Activated T-cell treated with anti-CD3 and anti-CD28 coated beads for 1 hour (primary cell): ENCODE results near the gene OR5B12.
"Not testable (repeated sequence)": the region's sequence is repeated elsewhere in the genome, so short reads cannot be mapped to it uniquely, and the experiment has no call there.

Experiments used
- DNase-seq: peaks from one replicate; pipeline ENCODE4 v3.0.0-alpha.2; 2020; ENCODE audit warnings: low read depth

Gene OR5B12

DNA sequence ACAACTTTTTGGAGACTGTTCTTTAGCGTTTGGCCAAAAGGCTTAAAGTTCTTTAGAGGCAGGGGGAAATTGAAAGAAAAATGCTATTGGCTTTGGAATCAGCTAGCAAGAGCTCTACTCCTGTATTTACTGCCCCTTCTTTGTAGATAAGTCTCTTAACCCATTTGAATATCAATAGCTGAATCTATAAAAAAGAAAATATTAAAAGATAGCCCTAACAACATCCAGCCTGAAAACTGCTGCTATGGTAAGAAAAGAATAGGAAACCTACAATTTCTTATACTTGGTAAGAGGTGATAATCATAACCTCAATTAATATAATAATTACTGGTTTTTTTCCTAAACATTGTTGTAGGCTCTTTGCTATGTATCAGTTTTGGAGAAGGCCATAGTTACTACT is at the start of gene OR5B12:
Gene OR5B12 (minus strand): TSS at position 101 of the 400 bp plus-strand sequence. CDS start 2,085 bp downstream, outside the sequence.
- DNase-seq: no peak

DNA sequence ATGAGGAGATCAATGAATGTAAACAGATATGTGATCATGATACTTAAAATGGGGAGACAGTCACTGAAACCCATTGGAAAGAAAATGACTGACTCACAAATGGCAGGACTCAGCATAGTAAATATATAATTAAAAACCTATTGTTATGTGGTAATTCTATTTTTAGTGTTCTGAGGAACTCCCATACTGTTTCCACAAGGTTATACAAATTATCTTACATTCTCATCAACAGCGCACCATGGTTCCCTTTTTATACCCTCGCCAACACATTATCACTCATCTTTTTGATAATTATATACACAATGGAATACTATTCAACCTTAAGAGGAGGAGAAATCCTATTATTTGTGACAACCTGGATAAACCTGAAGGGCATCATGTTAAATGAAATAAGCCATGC is 48.8 kb upstream of the OR5B12 start:
- DNase-seq: no peak

DNA sequence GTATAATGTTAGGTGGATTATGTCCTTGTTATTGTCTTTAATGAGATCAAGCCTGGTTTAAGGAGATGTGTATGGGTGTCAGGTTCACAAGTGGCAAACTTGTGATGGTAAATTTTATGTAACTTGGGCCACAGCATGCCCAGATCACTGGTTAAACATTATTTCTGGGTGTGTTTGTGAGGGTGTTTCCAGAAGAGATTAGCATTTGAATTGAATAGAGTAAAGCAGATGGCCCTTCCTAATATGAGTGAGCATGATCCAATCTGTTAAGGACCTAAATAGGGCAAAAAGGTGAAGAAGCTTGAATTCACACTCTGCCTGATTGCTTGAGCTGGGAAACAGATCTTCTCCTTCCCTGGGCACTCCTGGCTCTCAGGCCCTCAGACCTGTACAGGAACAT is 45.1 kb upstream of the OR5B12 start:
- no peak for DNase-seq

DNA sequence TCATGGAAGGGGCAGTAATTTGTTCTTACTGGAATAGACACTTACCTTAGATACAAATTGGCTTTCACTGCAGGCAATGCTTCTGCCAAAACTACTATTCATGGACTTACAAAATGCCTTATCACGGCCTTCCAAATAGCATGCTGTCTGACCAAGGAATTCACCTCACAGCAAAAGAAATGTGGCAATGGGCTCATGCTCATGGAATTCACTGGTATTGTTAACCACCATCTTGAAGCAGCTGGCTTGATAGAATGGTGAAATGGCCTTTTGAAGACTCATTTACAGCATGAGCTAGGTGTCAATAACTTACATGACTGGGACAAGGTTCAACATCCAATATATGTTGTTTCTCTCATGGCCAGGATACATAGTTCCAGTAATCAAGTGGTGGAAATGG is 43.9 kb upstream of the OR5B12 start:
- DNase-seq: no peak

DNA sequence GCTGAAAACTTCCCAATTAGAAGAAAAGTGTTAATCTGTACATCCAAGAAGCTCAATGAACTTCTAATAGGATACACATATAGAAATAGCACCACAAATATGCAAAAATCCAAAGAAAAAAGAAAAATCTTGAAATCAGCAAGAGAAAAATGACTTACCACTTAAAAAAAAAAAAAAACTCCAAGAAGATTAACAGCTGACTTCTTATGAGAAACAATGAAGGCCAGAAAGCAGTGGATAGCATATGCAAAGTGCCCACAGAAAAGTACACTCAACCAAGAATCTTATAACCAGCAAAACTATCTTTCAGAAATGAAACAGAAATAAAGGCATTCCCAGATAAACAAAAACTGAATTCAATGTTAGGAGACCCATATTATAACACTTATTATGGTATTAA is 29.9 kb upstream of the OR5B12 start:
- no peak for DNase-seq

DNA sequence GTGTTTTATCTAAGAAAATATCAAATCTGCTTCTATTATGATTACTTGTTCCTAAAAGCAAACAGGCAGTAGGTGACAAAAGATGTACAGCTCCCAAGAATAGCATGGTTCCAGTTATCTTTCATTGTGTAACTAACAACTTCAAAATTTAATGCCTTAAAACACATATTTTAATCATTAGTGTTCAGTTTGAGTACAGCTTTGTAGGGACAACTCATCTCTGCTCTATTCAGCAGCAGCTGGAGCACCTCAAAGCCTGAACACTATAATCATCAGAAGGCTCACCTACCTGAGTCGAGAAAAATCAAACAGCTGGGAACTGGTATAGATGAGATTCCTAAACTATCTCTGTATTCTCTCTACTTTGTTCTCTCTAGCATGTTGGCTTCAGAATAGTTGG is 24.3 kb upstream of the OR5B12 start:
- DNase-seq: no peak

DNA sequence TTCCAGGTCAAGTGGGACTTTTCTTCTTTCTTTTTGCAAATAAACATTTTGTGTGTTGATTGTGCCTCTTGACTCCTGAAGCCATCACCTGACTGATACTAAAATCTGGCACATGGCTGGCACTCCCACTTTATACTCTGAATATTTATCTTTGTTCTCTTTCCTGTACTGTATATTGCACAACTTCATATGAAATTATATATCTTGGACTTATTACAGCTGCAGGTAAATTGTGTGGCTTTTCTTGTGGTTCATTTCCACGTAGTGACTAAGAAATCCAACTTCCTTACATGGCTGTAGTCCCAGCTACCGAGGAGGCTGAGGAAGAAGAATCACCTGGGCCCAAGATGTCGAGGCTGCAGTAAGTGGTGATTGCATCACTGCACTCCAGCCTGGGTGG is 23.7 kb upstream of the OR5B12 start:
- DNase-seq: no peak

DNA sequence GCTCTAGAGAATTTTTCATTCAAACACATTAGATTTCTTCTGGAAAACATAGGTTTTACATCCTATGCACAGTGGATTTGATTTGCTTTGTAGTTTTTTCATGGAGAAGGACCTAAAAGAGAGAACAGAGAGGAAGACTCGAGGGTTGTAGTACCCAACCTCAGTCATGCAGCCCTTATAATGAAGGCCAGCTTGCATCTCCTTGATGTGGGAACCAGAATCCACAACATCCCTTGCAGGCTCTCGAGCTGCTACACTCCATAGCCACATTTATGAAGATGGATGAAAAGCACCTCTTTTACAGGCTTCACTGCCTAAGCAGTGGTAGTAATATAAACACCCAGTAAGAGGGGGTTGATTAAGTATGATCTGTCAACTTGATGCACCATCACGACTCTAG is 9.5 kb upstream of the OR5B12 start:
- DNase-seq: no peak

DNA sequence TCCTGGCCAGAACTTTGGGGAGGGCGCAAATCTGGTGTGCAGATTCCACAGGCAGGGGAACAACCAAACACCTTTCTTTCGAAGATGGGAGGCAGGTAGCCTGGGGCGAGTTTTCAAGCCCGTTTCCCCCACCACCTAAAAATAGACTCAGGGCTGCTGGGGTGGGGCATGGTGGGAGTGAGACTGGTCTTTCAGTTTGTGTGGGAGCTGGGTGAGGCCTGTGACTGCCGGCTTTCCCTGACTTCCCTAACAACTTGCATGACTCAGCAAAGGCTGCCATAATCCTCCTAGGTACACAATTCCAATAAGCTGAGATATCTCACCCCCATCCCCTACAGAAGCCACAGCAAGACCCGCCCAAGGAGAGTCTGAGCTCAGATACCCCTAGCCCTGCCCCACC is 4.3 kb upstream of the OR5B12 start:
- DNase-seq: no peak

DNA sequence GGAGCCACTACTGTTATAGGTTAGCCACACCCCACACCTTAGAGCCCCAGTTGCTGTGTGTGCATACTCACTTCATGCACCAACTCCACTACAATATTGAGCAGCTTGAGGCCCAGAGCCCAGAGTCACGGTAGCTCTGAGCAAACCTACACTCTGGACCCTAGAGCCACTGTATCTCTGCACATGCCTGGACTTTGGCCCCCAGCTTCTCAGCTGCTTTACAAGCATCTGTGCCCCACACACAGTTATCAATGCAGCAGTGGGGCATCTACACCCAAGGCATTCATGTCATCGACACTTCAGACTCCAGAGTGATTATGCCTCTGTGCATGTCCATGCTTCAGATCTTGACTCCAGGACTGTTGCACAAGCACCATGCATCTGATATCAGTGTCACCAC is 2.3 kb upstream of the OR5B12 start:
- DNase-seq: no peak

DNA sequence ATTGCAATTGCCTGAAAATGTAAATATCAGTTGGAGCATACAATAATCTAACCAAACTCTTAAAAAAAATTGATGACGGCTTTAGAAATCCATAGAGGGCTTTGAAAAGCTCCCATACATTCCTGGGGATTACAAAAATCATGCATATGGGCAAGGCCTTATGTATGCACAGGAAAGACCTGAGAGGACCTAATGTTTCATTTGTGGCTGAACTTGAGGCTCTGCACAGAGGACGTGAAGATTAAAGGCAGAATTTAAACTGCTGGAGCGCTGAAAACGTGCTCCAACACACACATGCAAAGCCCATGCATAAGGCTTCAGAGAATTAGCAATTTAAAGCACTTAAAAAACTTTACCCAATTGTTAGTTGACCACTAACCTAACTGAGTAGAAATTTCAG is 3.5 kb downstream of the OR5B12 start:
- no peak for DNase-seq

DNA sequence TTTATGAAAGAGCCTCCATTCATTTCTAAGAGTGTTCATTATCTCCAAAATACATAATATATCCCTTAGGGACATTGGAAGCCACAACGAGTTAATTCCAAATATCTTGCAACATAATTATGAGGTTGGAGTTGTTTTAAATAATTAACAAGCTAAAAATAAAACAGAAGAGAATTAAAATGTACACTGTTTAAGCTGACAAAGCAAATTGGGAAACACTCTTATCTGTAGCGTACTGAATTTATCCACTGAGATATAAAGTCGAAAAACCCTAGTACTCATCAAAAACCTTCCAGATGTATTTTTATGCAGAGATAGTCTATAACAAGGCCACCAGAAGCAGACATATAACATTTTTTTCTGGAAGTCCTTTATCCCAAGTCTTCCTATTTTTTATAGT is 7.8 kb downstream of the OR5B12 start:
- DNase-seq: no peak

DNA sequence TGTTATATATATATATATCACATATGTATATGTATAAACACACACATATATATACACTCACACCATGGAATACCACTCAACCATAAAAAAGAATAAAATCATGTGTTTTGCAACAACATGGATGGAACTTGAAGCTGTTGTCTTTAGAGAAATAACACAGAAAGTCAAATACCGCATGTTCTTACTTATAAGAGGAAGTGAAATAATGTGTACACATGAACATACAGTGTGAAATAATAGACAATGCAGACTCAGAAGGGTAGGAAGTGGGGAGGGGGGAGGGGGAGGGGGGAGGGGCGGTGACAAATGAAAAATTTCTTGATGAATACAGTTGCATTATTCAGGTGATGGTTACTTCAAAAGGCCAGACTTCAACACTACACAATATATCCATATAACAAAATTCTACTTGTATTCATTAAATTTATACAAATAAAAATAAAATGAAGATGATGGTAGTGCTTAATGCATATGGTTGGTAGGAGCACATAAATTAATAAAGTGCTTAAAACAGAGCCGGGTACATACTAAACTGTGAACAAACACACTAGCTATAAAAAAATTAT is 8.3 kb downstream of the OR5B12 start:
- no peak for DNase-seq

DNA sequence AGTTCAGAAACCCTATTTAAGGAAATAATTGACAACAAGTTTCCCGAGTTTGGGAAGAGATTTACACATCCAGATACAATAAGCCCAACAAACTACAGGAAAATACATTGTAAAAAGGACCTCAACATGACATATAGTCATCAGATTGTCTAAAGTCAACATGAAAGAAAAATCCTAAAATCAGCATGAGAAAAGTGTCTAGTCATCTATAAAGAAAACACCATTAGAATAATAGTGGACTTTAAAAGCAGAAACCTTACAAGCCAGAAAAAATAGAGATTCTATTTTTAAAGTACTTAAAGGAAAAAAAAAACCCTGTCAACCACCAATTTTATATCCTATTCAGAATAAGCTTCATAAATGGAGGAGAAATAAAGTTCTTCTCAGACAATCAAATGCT is 12.8 kb downstream of the OR5B12 start:
- DNase-seq: no peak

DNA sequence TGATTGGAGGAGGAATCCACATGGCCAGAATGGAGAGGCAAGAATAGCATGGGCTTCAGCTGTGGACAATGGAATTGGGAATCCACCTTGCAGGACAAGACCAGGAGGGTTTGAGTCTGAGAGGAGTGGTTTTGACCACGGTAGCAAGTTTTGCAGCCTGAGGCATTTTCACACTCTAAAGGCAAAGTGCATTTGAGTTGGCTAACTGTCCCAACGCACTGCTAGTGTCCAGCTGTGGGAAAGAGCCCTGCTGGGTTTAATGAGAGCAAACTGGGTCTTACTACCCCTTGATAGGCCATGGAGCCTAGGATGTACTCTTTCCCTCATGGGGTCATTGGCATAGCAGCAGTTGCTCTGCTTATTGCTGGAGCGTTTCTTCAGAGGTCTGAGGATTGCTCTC is 14.0 kb downstream of the OR5B12 start, which contains the start of gene OR5B2:
Gene OR5B2 (minus strand): TSS at position 101 of the 400 bp plus-strand sequence. CDS start 4,860 bp downstream, outside the sequence.
- DNase-seq: no peak

DNA sequence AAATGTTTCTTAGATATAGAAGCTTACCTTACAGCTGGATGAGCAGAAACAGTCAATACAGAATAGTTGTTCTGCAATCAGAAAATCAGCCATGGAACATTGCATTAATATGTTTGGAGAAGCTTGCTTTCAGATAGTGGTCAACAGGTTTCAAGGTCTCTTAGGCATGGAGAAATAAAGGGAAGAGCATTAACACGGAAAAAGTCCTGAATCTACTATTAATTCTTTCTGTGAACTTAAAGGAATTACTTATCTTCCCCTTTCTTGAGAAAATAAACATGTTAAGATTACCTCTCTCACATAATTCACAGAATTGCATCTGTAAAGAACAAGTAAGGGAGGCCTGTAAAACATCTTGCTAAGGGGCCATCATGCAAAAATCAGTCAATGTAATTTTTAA is 35.3 kb downstream of the OR5B12 start, which contains the start of gene OR5B3:
Gene OR5B3 (minus strand): TSS at position 101 of the 400 bp plus-strand sequence. CDS start 3,465 bp downstream, outside the sequence.
- DNase-seq: no peak

DNA sequence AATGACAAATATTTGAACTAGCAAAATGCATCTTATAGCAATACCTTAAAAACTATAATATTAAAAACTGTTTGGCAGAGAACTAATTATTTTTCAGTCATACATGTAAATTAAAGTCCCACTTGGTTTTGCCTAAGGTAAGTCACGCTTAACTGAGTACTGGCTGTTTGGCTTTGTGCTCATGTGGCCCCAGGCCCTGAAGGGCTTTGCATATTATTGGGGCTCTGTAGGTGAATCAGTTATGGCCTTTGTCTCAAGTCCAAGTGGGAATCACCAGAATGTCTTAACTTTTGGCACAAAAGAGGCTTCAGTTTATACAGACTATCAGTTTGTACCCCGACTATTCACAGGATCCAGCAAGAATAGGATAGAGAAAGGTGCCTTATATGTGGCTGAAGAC is 42.4 kb downstream of the OR5B12 start:
- DNase-seq: not testable (repeated sequence)

DNA sequence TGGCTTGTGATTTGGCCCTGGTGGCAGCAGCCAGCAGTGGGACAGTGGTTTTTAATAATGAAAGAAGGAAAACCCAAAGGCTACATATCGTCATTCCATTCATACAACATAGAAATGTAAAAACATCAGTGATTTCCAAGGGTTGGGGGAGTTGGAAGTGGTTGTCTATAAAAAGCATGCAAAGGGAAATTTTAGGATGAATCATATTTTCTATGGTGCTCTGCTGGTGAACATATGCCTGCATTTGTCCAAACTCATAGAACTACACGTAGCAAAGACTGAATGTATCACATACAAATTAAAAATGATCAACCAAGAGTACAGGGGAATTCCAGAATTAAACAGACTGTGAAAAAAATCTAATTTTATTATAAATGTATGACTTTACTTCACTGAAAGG is 46.5 kb downstream of the OR5B12 start:
- no peak for DNase-seq

DNA sequence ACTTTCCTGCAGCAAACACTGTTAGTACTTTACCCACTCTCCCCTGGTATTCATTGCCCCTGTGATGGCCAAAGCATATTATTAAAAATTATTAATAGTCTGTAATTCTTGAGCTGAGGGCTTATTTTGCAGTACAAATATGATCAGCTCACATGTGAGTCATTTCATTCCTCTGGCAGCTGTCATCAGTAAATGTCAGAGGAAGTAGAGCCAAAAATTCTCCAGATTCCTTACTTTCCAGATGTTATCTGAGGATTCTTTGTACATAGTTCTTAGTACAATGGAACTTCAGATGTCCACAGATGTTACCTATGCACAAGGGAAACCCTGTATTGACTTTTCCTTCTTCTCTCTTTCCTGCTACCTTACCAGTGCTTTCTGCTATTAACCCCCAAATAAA is 47.8 kb downstream of the OR5B12 start:
- DNase-seq: no peak

DNA sequence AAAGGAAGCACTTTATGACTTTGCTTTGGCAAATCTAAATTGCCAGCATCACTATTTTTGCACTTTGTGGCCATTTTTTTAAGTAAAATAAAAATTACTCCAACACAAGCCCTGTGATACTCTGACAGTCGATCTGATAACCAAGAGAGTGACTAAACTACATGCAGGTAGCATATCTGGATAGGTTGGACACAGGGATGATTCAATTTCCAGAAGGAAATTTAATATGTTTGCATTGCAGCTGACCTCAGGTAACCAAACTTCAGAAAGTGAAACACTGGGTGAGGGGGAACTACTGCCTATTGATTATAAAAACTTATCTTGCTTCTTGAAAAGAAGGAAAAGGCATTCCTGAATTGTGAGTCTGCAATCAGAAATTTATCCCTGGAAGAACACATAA is 49.3 kb downstream of the OR5B12 start:
- no peak for DNase-seq

DNA sequence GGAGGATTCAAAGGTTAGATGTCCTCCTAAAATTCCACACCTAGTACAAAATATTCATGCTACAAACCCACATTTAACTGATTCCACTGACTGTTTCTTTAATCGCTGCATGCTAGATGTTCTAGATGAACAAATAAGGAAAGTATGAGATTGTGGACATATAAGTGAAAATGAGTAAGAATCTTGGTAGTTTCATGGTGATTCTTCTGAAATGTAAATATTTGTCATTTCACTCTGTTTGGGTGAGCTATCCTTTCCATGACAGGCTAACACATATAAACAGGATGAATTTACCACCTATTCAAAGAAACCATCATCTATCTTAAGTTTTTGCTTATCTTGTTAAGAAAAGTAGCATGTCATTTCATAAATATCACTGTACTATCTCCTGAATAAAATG is 50.2 kb downstream of the OR5B12 start:
- no peak for DNase-seq

DNA sequence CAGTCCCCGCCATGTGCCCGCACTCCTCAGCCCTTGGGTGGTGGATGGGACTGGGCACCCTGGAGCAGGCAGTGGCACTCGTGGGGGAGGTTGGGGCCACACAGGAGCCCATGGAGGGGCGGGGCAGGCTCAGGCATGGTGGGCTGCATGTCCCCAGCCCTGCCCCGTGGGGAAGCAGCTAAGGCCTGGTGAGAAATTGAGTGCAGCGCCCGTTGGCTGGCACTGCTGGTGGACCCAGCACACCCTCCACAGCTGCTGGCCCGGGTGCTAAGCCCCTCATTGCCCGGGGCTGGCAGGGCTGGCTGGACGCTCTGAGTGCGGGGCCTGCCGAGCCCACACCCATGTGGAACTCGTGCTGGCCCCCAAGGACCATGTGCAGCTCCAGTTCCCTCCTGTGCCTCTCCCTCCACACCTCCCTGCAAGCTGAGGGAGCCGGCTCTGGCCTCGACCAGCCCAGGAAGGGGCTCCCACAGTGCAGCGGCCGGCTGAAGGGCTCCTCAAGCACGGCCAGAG is 51.4 kb downstream of the OR5B12 start:
- DNase-seq: no peak
